T-cell (primary cell): ENCODE measurements around the gene STEEP1. TPM values are rescaled to one million over a fixed set of nuclear protein-coding genes. Genes with fewer than 3 reads are reported as not detected.
A peak's percentile ranks its signal among the peaks of the same experiment; 100 is the strongest.

Source experiments
- ATAC-seq, 4 experiments: fragments of 200-7000 bp in 3 of 4; fragments of 150-1000 bp in 1 of 4; cut with Tn5 transposase; replicated peaks in 1 of 4; 1 replicate in 3 of 4; 2 replicates in 1 of 4; pipeline ENCODE4 v1.10.0; 2021; ENCODE audit warnings: moderate library complexity in 3 of 4, mild to moderate bottlenecking in 2 of 4, moderate number of reproducible peaks in 1 of 4
- CTCF ChIA-PET, 2 donors: fragments of 300-600 bp; sonication (Branson Sonifier 250); formaldehyde crosslinking; loops; one replicate each; lab custom pipeline; 2022; ENCODE audit warnings: antibody characterized with exemption in 2 of 2; lab: Charles Lee
- POLR2A ChIA-PET, 2 donors: fragments of 300-600 bp; sonication (Branson Sonifier 250); formaldehyde crosslinking; loops; one replicate each; lab custom pipeline; 2022; ENCODE audit warnings: antibody characterized with exemption in 2 of 2; lab: Charles Lee
- DNase-seq, 35 experiments: peaks; one replicate each; pipeline versions ENCODE4 v3.0.0 to v3.0.0-alpha.2; 2013 to 2023
- H3K27ac ChIP-seq: one replicate; pipeline ENCODE4 v1.5.1; 2013; ENCODE audit warnings: low read length
- H3K27me3 ChIP-seq, 2 experiments: replicated peaks in 1 of 2; 1 replicate in 1 of 2; 2 replicates in 1 of 2; pipeline versions ENCODE4 v1.6.1 to v1.7.0; 2013; ENCODE audit warnings: low read length in 1 of 2, mixed read lengths in 1 of 2; ENCODE audit not compliant: control insufficient read depth in 2 of 2, insufficient read depth in 2 of 2; ENCODE audit errors: extremely low read depth in 1 of 2
- H3K36me3 ChIP-seq, 2 donors: 1 replicate in 1 of 2; 2 replicates in 1 of 2; pipeline versions ENCODE4 v1.6.1 to v1.7.0; 2013; ENCODE audit warnings: low read length in 1 of 2; ENCODE audit not compliant: control insufficient read depth in 2 of 2, insufficient read depth in 1 of 2; ENCODE audit errors: extremely low read depth in 1 of 2
- H3K4me1 ChIP-seq, 2 experiments: 1 replicate in 1 of 2; 2 replicates in 1 of 2; pipeline versions ENCODE4 v1.6.1 to v1.7.0; 2013; ENCODE audit warnings: low read length in 2 of 2, mixed read lengths in 1 of 2; ENCODE audit not compliant: insufficient read depth in 2 of 2, control insufficient read depth in 1 of 2; ENCODE audit errors: extremely low read depth in 1 of 2
- H3K4me3 ChIP-seq, 2 donors: 1 replicate in 1 of 2; 2 replicates in 1 of 2; pipeline versions ENCODE4 v1.5.1 to v1.7.0; 2013; ENCODE audit warnings: mild to moderate bottlenecking in 2 of 2, low read length in 1 of 2, moderate library complexity in 1 of 2; ENCODE audit not compliant: control insufficient read depth in 1 of 2; ENCODE audit errors: extremely low read depth in 1 of 2
- H3K9me3 ChIP-seq: 2 replicates; pipeline ENCODE4 v1.7.0; 2013
- H3K27ac Mint-ChIP-seq, 2 donors: one replicate each; pipeline ENCODE4 v1.8.0; 2020 to 2021; ENCODE audit warnings: mild to moderate bottlenecking in 2 of 2, mixed read lengths in 2 of 2
- H3K27me3 Mint-ChIP-seq, 2 donors: one replicate each; pipeline ENCODE4 v1.8.0; 2021 to 2022; ENCODE audit warnings: mixed read lengths in 2 of 2
- H3K36me3 Mint-ChIP-seq: one replicate; pipeline ENCODE4 v1.8.0; 2021; ENCODE audit warnings: mixed read lengths
- H3K4me1 Mint-ChIP-seq, 3 donors: one replicate each; pipeline ENCODE4 v1.8.0; 2020 to 2022; ENCODE audit warnings: mixed read lengths in 3 of 3, mild to moderate bottlenecking in 1 of 3
- H3K4me3 Mint-ChIP-seq, 3 donors: one replicate each; pipeline ENCODE4 v1.8.0; 2020 to 2022; ENCODE audit warnings: mild to moderate bottlenecking in 3 of 3, mixed read lengths in 3 of 3, moderate library complexity in 3 of 3
- H3K9me3 Mint-ChIP-seq, 3 donors: one replicate each; pipeline ENCODE4 v1.8.0; 2020 to 2022; ENCODE audit warnings: mixed read lengths in 3 of 3
- WGBS: methylation state at CpG from one replicate; pipeline ENCODE4 v1.1.5; 2013; ENCODE audit warnings: missing lambda C conversion rate; ENCODE audit not compliant: insufficient coverage; 5-methylcytosine and 5-hydroxymethylcytosine counted together
- total RNA-seq, 35 experiments: library from RNA in 6 of 35; stranded (reverse) in 6 of 35; fragments of 120-200 nt in 1 of 35; gene quantifications; one replicate each; pipeline versions ENCODE4 v1.2.1 to v1.2.4 and lab custom pipeline; 2013 to 2026

Gene STEEP1
- total RNA-seq, 5 donors from 2014 or later (not counting 1 experiment from before 2014, with no cell fraction given): 19.3 to 25.0 (median 21.4) TPM

GRCh38 chrX:119549327-119550016 is 15.7 kb downstream of the STEEP1 start:
- DNase-seq (no peak), ATAC-seq (no peak)
- no peaks in the 10 kb centered on the region for H3K27me3 ChIP-seq
- no peak overlapping the region for H3K27ac ChIP-seq
- H3K36me3 Mint-ChIP-seq: no peaks in the 10 kb centered on the region
- H3K27me3 Mint-ChIP-seq: peaks cover 0 to 10% of the 10 kb centered on the region in 2 donors
- no CpG with 5 or more reads among the region's 7 CpGs for WGBS
- H3K4me1 Mint-ChIP-seq: peaks cover 13 to 15% (median 14%) of the 10 kb centered on the region in 3 donors
- no peak overlapping the region for H3K4me3 Mint-ChIP-seq
- no peaks in the 10 kb centered on the region for H3K9me3 Mint-ChIP-seq
- no peaks in the 10 kb centered on the region for H3K4me1 ChIP-seq
- H3K27ac Mint-ChIP-seq: no peak overlapping the region
- no peak overlapping the region for H3K4me3 ChIP-seq
- no peaks in the 10 kb centered on the region for H3K9me3 ChIP-seq
- POLR2A ChIA-PET: interaction anchor here in 1 of 2 donors (0.5 kb wide), 1 partner anchor 76 kb away, joined by 7 read pairs; no protein-coding TSS in a partner anchor
- CTCF ChIA-PET: interaction anchor here (0.5 to 0.6 kb wide), 3 partner anchors 13 to 180 kb away, joined by 3 to 4 read pairs (median 3); no protein-coding TSS in a partner anchor
- no peaks in the 10 kb centered on the region for H3K36me3 ChIP-seq

- POLR2A ChIA-PET: interaction anchor here in 1 of 2 donors (0.8 kb wide), 1 partner anchor 16 kb away, joined by 4 read pairs; no protein-coding TSS in a partner anchor
- Mint-ChIP-seq H3K4me1 (no peaks in the 10 kb centered on the region), H3K27me3 (no peaks in the 10 kb centered on the region), H3K9me3 (no peaks in the 10 kb centered on the region), H3K4me3 (no peak overlapping the region), H3K27ac (no peak overlapping the region), H3K36me3 (peaks cover 16% of the 10 kb centered on the region)
- Histone ChIP-seq H3K4me1 (no peaks in the 10 kb centered on the region), H3K9me3 (no peaks in the 10 kb centered on the region), H3K27ac (no peak overlapping the region), H3K36me3 (peaks cover 0 to 15% of the 10 kb centered on the region in 2 donors), H3K4me3 (no peak overlapping the region), H3K27me3 (no peaks in the 10 kb centered on the region)
- no peak for ATAC-seq
- CTCF ChIA-PET: no interaction called here
- no CpG with 5 or more reads among the region's 4 CpGs for WGBS
- DNase-seq: no peak
Measured at GRCh38 chrX:119541188-119541587, 24.0 kb downstream of the STEEP1 start.

GRCh38 chrX:119539872-119540271 is 25.3 kb downstream of the STEEP1 start:
- Mint-ChIP-seq H3K4me1 (no peaks in the 10 kb centered on the region), H3K9me3 (no peaks in the 10 kb centered on the region), H3K4me3 (no peak overlapping the region), H3K27ac (no peak overlapping the region), H3K27me3 (no peaks in the 10 kb centered on the region), H3K36me3 (peaks cover 16% of the 10 kb centered on the region)
- Histone ChIP-seq H3K4me3 (no peak overlapping the region), H3K9me3 (no peaks in the 10 kb centered on the region), H3K27me3 (no peaks in the 10 kb centered on the region), H3K4me1 (no peaks in the 10 kb centered on the region), H3K36me3 (peaks cover 0 to 15% of the 10 kb centered on the region in 2 donors), H3K27ac (no peak overlapping the region)
- POLR2A ChIA-PET: no interaction called here
- DNase-seq (peak in 5 of 35 experiments; percentile 1 to 19 (median 2)), ATAC-seq (no peak)
- CTCF ChIA-PET: interaction anchor here in 1 of 2 donors (0.8 kb wide), 1 partner anchor 191 kb away, joined by 4 read pairs; no protein-coding TSS in a partner anchor
- no CpG with 5 or more reads among the region's 2 CpGs for WGBS

- peaks cover 0 to 15% of the 10 kb centered on the region in 2 donors for H3K36me3 ChIP-seq
- peaks cover 0 to 5% of the 10 kb centered on the region in 2 donors for H3K27me3 Mint-ChIP-seq
- no peak overlapping the region for H3K27ac Mint-ChIP-seq
Measured at GRCh38 chrX:119537487-119537886, 27.7 kb downstream of the STEEP1 start.

GRCh38 chrX:119529345-119530276 is 35.6 kb downstream of the STEEP1 start:
- H3K36me3 ChIP-seq: no peaks in the 10 kb centered on the region
- DNase-seq (no peak), ATAC-seq (no peak)
- peaks cover 6% of the 10 kb centered on the region for H3K36me3 Mint-ChIP-seq
- no peaks in the 10 kb centered on the region for H3K9me3 Mint-ChIP-seq
- no peak overlapping the region for H3K27ac Mint-ChIP-seq
- H3K27me3 ChIP-seq: no peaks in the 10 kb centered on the region
- H3K4me3 Mint-ChIP-seq: no peak overlapping the region
- H3K4me3 ChIP-seq: no peak overlapping the region
- CTCF ChIA-PET: interaction anchor here (0.5 to 0.7 kb wide), 3 partner anchors 23 to 255 kb away, joined by 3 to 5 read pairs (median 3); no protein-coding TSS in a partner anchor
- WGBS: no CpG with 5 or more reads among the region's 9 CpGs
- no peaks in the 10 kb centered on the region for H3K9me3 ChIP-seq
- POLR2A ChIA-PET: no interaction called here
- no peak overlapping the region for H3K27ac ChIP-seq
- peaks cover 0 to 5% of the 10 kb centered on the region in 2 donors for H3K27me3 Mint-ChIP-seq
- H3K4me1 ChIP-seq: no peaks in the 10 kb centered on the region
- H3K4me1 Mint-ChIP-seq: no peaks in the 10 kb centered on the region

More at GRCh38 chrX:119537487-119537886, 27.7 kb downstream of the STEEP1 start:
- H3K36me3 Mint-ChIP-seq: peaks cover 22% of the 10 kb centered on the region
- ChIA-PET POLR2A (no interaction called here), CTCF (no interaction called here)
- no peaks in the 10 kb centered on the region for H3K9me3 ChIP-seq
- no peak for ATAC-seq
- no peak overlapping the region for H3K4me3 Mint-ChIP-seq
- no peak overlapping the region for H3K27ac ChIP-seq
- H3K27me3 ChIP-seq: no peaks in the 10 kb centered on the region
- no peaks in the 10 kb centered on the region for H3K4me1 Mint-ChIP-seq
- no peak for DNase-seq
- no CpG with 5 or more reads among the region's 3 CpGs for WGBS
- no peaks in the 10 kb centered on the region for H3K9me3 Mint-ChIP-seq
- no peak overlapping the region for H3K4me3 ChIP-seq
- H3K4me1 ChIP-seq: no peaks in the 10 kb centered on the region

- no peak overlapping the region for H3K4me3 ChIP-seq
- no CpG with 5 or more reads among the region's 1 CpG for WGBS
- no peaks in the 10 kb centered on the region for H3K4me1 ChIP-seq
- ChIA-PET POLR2A (no interaction called here), CTCF (interaction anchor here in 1 of 2 donors (0.6 kb wide), 1 partner anchor 156 kb away, joined by 3 read pairs; no protein-coding TSS in a partner anchor)
- Mint-ChIP-seq H3K27ac (no peak overlapping the region), H3K4me3 (no peak overlapping the region), H3K27me3 (no peaks in the 10 kb centered on the region), H3K36me3 (no peaks in the 10 kb centered on the region), H3K9me3 (no peaks in the 10 kb centered on the region), H3K4me1 (no peaks in the 10 kb centered on the region)
- DNase-seq (no peak), ATAC-seq (no peak)
- H3K27ac ChIP-seq: no peak overlapping the region
- no peaks in the 10 kb centered on the region for H3K27me3 ChIP-seq
- no peaks in the 10 kb centered on the region for H3K9me3 ChIP-seq
- no peaks in the 10 kb centered on the region for H3K36me3 ChIP-seq
Measured at GRCh38 chrX:119523664-119524184, 41.5 kb downstream of the STEEP1 start.
